Neural cell (in vitro differentiated cells): ENCODE results near the gene PLEKHA7. TPM values are rescaled to one million over a fixed set of nuclear protein-coding genes. Genes with fewer than 3 reads are reported as not detected.

Experiments
- H2AFZ ChIP-seq: fragments of 200-600, 300-800 bp; sonication (generic), shearing (Covaris generic); 2 replicates; pipeline ENCODE4 v1.6.0; 2014; ENCODE audit warnings: low read depth, mild to moderate bottlenecking, antibody characterized with exemption, low read length, moderate library complexity
- H3F3A ChIP-seq: fragments of 200-600 bp; shearing (Covaris generic); 2 replicates; pipeline ENCODE4 v1.6.1; 2016; ENCODE audit warnings: mild to moderate bottlenecking, moderate library complexity, mixed read lengths, antibody characterized with exemption, low read length; ENCODE audit not compliant: insufficient read depth, poor library complexity, severe bottlenecking
- H3K27ac ChIP-seq: fragments of 200-600, 300-800 bp; sonication (generic), shearing (Covaris generic); 2 replicates; pipeline ENCODE4 v1.5.1; 2014; ENCODE audit warnings: mild to moderate bottlenecking, low read length, moderate library complexity
- H3K27me3 ChIP-seq: fragments of 300-800, 200-600 bp; sonication (generic), shearing (Covaris generic); 2 replicates; pipeline ENCODE4 v1.6.0; 2014; ENCODE audit warnings: mild to moderate bottlenecking, low read depth, low read length, moderate library complexity; ENCODE audit not compliant: insufficient read depth
- H3K36me3 ChIP-seq: fragments of 300-800, 200-600 bp; sonication (generic), shearing (Covaris generic); 2 replicates; pipeline ENCODE4 v1.5.1; 2014; ENCODE audit warnings: mild to moderate bottlenecking, antibody characterized with exemption, low read length, moderate library complexity; ENCODE audit not compliant: insufficient read depth
- H3K4me2 ChIP-seq: fragments of 300-800, 200-600 bp; sonication (generic), shearing (Covaris generic); 2 replicates; pipeline ENCODE4 v1.6.0; 2014; ENCODE audit warnings: mild to moderate bottlenecking, low read length
- H3K4me3 ChIP-seq: fragments of 300-800, 200-600 bp; sonication (generic), shearing (Covaris generic); 2 replicates; pipeline ENCODE4 v1.5.1; 2014; ENCODE audit warnings: mild to moderate bottlenecking, low read length, moderate library complexity
- H3K79me2 ChIP-seq: fragments of 200-600 bp; shearing (Covaris generic); replicated peaks from 2 replicates; pipeline ENCODE4 v1.6.0; 2014; ENCODE audit warnings: mild to moderate bottlenecking, low read length, moderate library complexity; ENCODE audit not compliant: insufficient read depth
- H3K9ac ChIP-seq: fragments of 300-800, 200-600 bp; sonication (generic), shearing (Covaris generic); 2 replicates; pipeline ENCODE4 v1.6.1; 2016; ENCODE audit warnings: mild to moderate bottlenecking, low read length, mixed read lengths
- H3K9me2 ChIP-seq: fragments of 200-600 bp; shearing (Covaris generic); 2 replicates; pipeline ENCODE4 v1.6.1; 2016; ENCODE audit warnings: mild to moderate bottlenecking, low read length, mixed read lengths; ENCODE audit not compliant: insufficient read depth
- H3K9me3 ChIP-seq: fragments of 200-600, 300-800 bp; sonication (generic), shearing (Covaris generic); 2 replicates; pipeline ENCODE4 v1.6.1; 2016; ENCODE audit warnings: mild to moderate bottlenecking, mixed run types, low read length, moderate library complexity, mixed read lengths
- H4K20me1 ChIP-seq: fragments of 200-600 bp; shearing (Covaris generic); 2 replicates; pipeline ENCODE4 v1.6.1; 2016; ENCODE audit warnings: mild to moderate bottlenecking, mixed run types; ENCODE audit not compliant: insufficient read depth
- EP300 ChIP-seq: fragments of 450-650 bp; conservative IDR thresholded peaks from 2 replicates; pipeline ENCODE4 v1.6.1; 2014; ENCODE audit warnings: antibody characterized with exemption, mild to moderate bottlenecking, moderate library complexity; ENCODE audit not compliant: poor library complexity, severe bottlenecking
- EZH2 ChIP-seq: fragments of 200-600, 300-800 bp; shearing (Covaris generic), sonication (generic); IDR thresholded peaks from 2 replicates; pipeline ENCODE4 v1.6.1; 2014; ENCODE audit warnings: antibody characterized with exemption, low read length, borderline replicate concordance, mild to moderate bottlenecking; ENCODE audit not compliant: insufficient read depth, poor library complexity, severe bottlenecking
- MXI1 ChIP-seq: fragments of 450-650 bp; conservative IDR thresholded peaks from 2 replicates; pipeline ENCODE4 v1.6.1; 2014; ENCODE audit warnings: antibody characterized with exemption, mild to moderate bottlenecking; ENCODE audit not compliant: poor library complexity, severe bottlenecking
- POLR2AphosphoS5 ChIP-seq: IDR thresholded peaks from 2 replicates; pipeline ENCODE4 v1.6.1; 2012
- RAD21 ChIP-seq: fragments of 450-650 bp; conservative IDR thresholded peaks from 2 replicates; pipeline ENCODE4 v1.6.1; 2014; ENCODE audit warnings: antibody characterized with exemption, mild to moderate bottlenecking, moderate library complexity
- SMC3 ChIP-seq: fragments of 450-650 bp; conservative IDR thresholded peaks from 2 replicates; pipeline ENCODE4 v1.6.1; 2014; ENCODE audit warnings: antibody characterized with exemption, mild to moderate bottlenecking, moderate library complexity; ENCODE audit not compliant: poor library complexity
- TAF1 ChIP-seq: IDR thresholded peaks from 2 replicates; pipeline ENCODE4 v1.6.1; 2012; ENCODE audit warnings: low read depth
- polyA plus RNA-seq: library from polyadenylated mRNA; depleted of rRNA; stranded (reverse); fragments of >200 nt; gene quantifications from 2 replicates; pipeline ENCODE4 v1.2.3, GENCODE V29; 2014
- TF ChIP-seq, protein P1 (sequence below): IDR thresholded peaks from 2 replicates; pipeline ENCODE4 v1.6.1; 2012; ENCODE audit warnings: borderline replicate concordance
- TF ChIP-seq, protein P2 (sequence below): fragments of 450-650 bp; IDR thresholded peaks from 2 replicates; pipeline ENCODE4 v1.5.1; 2014; ENCODE audit warnings: antibody characterized with exemption, mild to moderate bottlenecking, moderate library complexity; ENCODE audit not compliant: poor library complexity, severe bottlenecking

The PLEKHA7 gene
- polyA plus RNA-seq, 1 donor from 2014 or later: 45.7 TPM

DNA sequence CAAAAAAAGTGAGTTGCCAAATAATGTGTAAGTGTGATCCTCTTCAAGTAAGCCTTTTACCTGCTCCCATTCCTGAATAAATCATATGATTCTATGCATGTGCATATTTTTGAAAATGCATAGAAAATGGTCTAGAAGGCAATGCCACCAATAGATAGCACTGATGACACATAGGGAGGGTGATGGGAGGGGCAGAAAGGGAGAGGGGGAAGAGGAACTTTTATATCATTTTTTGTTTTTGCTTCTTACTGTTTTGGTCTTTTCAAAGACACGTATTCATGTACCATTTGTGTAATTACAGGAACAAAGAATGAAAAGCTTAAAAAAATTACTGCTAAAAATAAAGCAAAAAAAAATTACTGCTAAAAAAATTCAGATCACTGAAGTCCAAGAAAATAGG is 215.0 kb downstream of the PLEKHA7 start:
- Histone ChIP-seq H4K20me1 (no peaks in the 10 kb centered on the region), H3K9me3 (no peaks in the 10 kb centered on the region), H3F3A (no peaks in the 10 kb centered on the region), H3K79me2 (no peaks in the 10 kb centered on the region), H3K4me3 (no peak overlapping the region), H3K27me3 (no peaks in the 10 kb centered on the region), H3K27ac (no peak overlapping the region), H3K4me2 (no peak overlapping the region), H3K9ac (no peak overlapping the region), H3K9me2 (no peaks in the 10 kb centered on the region), H2AFZ (no peak overlapping the region), H3K36me3 (peaks cover 6% of the 10 kb centered on the region)
- TF ChIP-seq EZH2 (no peak), EP300 (no peak), MXI1 (no peak)
- TF ChIP-seq, protein P1, sequence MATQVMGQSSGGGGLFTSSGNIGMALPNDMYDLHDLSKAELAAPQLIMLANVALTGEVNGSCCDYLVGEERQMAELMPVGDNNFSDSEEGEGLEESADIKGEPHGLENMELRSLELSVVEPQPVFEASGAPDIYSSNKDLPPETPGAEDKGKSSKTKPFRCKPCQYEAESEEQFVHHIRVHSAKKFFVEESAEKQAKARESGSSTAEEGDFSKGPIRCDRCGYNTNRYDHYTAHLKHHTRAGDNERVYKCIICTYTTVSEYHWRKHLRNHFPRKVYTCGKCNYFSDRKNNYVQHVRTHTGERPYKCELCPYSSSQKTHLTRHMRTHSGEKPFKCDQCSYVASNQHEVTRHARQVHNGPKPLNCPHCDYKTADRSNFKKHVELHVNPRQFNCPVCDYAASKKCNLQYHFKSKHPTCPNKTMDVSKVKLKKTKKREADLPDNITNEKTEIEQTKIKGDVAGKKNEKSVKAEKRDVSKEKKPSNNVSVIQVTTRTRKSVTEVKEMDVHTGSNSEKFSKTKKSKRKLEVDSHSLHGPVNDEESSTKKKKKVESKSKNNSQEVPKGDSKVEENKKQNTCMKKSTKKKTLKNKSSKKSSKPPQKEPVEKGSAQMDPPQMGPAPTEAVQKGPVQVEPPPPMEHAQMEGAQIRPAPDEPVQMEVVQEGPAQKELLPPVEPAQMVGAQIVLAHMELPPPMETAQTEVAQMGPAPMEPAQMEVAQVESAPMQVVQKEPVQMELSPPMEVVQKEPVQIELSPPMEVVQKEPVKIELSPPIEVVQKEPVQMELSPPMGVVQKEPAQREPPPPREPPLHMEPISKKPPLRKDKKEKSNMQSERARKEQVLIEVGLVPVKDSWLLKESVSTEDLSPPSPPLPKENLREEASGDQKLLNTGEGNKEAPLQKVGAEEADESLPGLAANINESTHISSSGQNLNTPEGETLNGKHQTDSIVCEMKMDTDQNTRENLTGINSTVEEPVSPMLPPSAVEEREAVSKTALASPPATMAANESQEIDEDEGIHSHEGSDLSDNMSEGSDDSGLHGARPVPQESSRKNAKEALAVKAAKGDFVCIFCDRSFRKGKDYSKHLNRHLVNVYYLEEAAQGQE: no peak

DNA sequence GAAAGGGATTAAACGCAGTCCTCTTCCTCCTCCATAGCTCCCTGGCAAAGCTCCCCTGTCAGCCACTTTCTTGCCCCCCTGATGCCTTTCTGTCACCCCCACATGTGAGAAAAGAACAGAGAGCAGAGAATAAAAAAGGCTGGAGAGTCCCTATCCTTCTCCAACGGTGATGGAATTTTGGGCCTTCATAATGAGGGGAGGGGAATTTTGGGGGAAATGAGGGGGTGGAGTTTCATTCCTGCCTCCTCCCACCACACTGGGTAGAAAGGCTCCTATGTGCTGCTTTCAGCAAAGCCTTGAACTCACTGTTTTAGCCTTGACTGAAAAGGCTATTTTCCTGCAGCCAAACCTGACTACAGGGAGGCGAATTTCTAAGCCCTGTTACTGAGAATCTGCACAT is 216.4 kb downstream of the PLEKHA7 start:
- no peaks in the 10 kb centered on the region for H3F3A ChIP-seq
- TF ChIP-seq EZH2: no peak
- no peak for TF ChIP-seq RAD21
- TF ChIP-seq, protein P1: no peak
- TF ChIP-seq EP300: no peak
- TF ChIP-seq POLR2AphosphoS5: no peak
- no peak for TF ChIP-seq TAF1
- TF ChIP-seq SMC3: no peak
- TF ChIP-seq, protein P2, sequence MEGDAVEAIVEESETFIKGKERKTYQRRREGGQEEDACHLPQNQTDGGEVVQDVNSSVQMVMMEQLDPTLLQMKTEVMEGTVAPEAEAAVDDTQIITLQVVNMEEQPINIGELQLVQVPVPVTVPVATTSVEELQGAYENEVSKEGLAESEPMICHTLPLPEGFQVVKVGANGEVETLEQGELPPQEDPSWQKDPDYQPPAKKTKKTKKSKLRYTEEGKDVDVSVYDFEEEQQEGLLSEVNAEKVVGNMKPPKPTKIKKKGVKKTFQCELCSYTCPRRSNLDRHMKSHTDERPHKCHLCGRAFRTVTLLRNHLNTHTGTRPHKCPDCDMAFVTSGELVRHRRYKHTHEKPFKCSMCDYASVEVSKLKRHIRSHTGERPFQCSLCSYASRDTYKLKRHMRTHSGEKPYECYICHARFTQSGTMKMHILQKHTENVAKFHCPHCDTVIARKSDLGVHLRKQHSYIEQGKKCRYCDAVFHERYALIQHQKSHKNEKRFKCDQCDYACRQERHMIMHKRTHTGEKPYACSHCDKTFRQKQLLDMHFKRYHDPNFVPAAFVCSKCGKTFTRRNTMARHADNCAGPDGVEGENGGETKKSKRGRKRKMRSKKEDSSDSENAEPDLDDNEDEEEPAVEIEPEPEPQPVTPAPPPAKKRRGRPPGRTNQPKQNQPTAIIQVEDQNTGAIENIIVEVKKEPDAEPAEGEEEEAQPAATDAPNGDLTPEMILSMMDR: no peak
- no peak for TF ChIP-seq MXI1
- no peaks in the 10 kb centered on the region for H3K9me3 ChIP-seq
- no peaks in the 10 kb centered on the region for H4K20me1 ChIP-seq
- H3K27ac ChIP-seq: no peak overlapping the region
- H2AFZ ChIP-seq: no peak overlapping the region
- H3K9ac ChIP-seq: no peak overlapping the region
- H3K79me2 ChIP-seq: no peaks in the 10 kb centered on the region
- no peak overlapping the region for H3K4me2 ChIP-seq
- peaks cover 12% of the 10 kb centered on the region for H3K36me3 ChIP-seq
- H3K4me3 ChIP-seq: no peak overlapping the region
- no peaks in the 10 kb centered on the region for H3K9me2 ChIP-seq
- H3K27me3 ChIP-seq: no peaks in the 10 kb centered on the region
